IPS-18c (cell line): ENCODE measurements around the gene CDH12.

ENCODE experiments used
- H3K4me3 ChIP-seq: 2 replicates; pipeline ENCODE4 v1.7.0; 2013; ENCODE audit warnings: low read depth, mild to moderate bottlenecking, low read length, moderate library complexity; ENCODE audit not compliant: insufficient read depth
- H3K9me3 ChIP-seq: one replicate; pipeline ENCODE4 v1.6.1; 2013; ENCODE audit warnings: mild to moderate bottlenecking, low read length, moderate library complexity; ENCODE audit not compliant: control insufficient read depth, insufficient read depth

The CDH12 gene

GRCh38 chr5:22699319-22699718 lies 153.8 kb downstream of the CDH12 start:
- Histone ChIP-seq H3K4me3 (no peak overlapping the region), H3K9me3 (no peaks in the 10 kb centered on the region)

DNA sequence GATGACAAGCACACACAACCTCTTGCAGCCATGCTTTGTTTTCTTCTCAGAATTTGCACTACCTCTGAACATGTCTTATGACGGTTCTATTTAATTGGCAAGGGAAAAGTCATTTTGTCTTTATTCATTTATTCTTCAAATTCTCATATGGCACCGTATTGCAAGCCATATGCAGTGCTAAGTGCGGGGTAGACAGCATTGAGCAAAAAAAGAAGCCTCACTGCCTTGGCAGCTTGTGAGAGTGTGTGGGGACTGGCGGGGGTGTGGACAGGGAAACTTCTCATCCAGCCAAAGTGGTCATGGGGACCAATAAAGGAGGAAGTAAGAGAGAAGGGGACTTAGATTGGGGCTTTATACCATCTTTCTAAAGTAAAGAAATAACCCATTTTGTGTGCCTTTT lies 160.0 kb downstream of the CDH12 start:
- H3K4me3 ChIP-seq, result no peak overlapping the region
- no peaks in the 10 kb centered on the region for H3K9me3 ChIP-seq

DNA sequence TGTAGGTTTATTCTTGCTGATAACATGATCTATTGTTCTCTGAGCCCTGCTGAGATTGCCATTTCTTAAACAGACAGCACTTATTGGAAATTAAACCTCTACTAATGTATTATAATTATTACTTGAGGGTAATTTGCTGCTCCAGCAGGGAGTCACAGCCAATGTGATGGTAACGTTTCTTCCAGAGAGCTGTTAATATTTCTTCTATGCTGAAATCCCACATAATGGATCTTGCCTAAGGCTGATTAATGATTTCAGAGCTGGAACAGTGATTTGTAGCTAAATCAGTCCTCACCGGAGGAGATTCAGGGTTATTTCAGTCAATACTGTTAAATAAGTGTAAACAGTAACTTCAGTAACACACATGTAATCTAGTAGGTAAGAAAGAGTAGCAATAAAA lies 170.1 kb downstream of the CDH12 start:
- H3K9me3 ChIP-seq, result no peaks in the 10 kb centered on the region
- no peak overlapping the region for H3K4me3 ChIP-seq

DNA sequence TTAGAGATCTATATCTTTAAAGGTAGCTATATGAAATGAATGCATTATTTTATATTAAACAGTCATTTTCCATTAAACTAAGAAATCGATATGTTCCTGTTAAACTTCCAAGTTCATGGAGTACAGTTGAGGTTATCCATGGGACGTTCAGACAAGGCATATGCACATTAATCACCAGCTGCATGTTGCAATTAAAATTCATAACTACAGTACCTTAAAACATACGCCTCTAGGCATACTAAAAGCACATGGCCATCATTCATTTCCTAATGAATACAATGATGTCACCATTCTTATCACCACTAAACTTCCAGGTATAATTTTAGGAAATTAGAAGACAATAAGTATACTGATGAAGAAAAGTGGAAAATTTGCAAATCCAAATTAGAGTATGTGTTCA lies 174.3 kb downstream of the CDH12 start:
- Histone ChIP-seq H3K4me3 (no peak overlapping the region), H3K9me3 (peaks cover 2% of the 10 kb centered on the region)

DNA sequence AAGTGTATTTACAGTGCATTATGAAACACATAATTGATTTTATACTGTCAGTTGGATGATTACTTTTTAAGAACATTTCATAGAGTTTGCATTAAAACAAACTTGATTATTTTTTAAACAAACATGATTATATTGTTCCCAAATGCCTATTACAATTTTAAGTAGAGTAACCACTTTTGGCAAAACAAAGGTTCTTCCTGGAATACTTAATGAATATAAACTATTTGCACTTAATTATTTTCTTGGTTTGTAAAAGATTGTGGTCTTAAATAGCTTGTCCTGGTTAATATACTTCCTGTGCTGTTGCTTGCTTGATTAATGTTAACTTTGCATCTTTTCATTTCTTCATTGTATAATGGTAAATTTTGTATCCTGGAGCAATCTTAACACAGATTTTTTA lies 180.0 kb downstream of the CDH12 start:
- peaks cover 2% of the 10 kb centered on the region for H3K9me3 ChIP-seq
- H3K4me3 ChIP-seq, result no peak overlapping the region

DNA sequence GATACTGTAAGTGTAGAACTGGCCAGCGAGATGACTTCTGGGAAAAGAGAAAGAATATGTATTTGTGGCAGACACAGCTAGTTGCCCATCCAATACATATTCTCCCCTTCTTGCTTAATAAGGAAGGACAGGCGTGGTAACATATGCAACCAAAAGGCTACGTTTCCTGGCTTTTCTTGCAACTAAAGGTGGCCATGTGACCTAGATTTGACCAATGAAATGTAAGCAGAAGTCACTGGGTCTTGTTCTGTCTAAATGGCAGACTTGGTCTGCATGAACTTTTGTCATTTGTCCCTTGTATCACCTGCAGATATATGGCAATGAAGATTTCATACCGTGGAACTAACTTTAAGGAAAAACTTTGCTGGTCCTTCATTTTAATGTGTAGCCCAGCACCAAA lies 183.8 kb downstream of the CDH12 start:
- Histone ChIP-seq H3K4me3 (no peak overlapping the region), H3K9me3 (no peaks in the 10 kb centered on the region)

DNA sequence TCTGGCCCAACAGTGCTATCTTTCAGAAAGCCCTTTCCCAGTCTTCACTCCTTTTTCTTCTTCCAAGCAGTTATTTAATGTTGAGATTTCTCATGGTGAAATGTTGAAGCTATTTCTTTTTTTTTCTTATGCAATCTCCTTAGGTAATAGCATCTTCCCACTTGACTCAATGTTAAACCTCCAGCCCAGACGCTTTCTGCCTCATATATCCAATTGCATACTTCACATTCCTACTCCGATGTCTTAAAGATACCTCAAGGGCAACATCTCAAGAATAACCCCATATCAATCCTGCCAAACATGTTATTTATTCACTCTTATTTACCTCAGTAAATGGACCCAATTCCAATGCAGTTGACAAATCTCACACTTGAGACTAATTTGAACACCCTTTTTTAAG lies 187.3 kb downstream of the CDH12 start:
- Histone ChIP-seq H3K9me3 (no peaks in the 10 kb centered on the region), H3K4me3 (no peak overlapping the region)

GRCh38 chr5:22663134-22663533 lies 190.0 kb downstream of the CDH12 start:
- H3K9me3 ChIP-seq, result no peaks in the 10 kb centered on the region
- H3K4me3 ChIP-seq, result no peak overlapping the region

- Histone ChIP-seq H3K4me3 (no peak overlapping the region), H3K9me3 (no peaks in the 10 kb centered on the region)
Measured at GRCh38 chr5:22662391-22662790, 190.8 kb downstream of the CDH12 start.

GRCh38 chr5:22651355-22651754 lies 201.8 kb downstream of the CDH12 start:
- Histone ChIP-seq H3K9me3 (no peaks in the 10 kb centered on the region), H3K4me3 (no peak overlapping the region)

DNA sequence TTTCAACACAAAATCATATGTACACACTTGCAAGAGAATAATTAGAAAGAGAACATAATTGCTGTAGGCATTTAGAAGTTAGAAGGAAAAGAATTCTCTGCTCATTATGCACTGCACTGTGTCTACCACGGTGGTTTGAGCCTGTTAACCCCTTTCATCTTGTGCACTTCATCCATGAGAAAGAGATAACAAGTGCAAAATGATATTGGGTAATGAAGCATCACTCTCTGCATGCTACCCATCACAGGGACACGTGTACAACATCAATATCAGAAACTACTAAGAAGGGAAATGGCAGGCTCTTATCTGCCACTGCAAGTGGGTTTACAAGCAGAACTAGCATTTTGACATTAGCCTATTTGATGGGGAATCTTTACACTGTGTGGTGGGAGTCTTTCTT lies 202.6 kb downstream of the CDH12 start:
- no peak overlapping the region for H3K4me3 ChIP-seq
- H3K9me3 ChIP-seq, result no peaks in the 10 kb centered on the region

DNA sequence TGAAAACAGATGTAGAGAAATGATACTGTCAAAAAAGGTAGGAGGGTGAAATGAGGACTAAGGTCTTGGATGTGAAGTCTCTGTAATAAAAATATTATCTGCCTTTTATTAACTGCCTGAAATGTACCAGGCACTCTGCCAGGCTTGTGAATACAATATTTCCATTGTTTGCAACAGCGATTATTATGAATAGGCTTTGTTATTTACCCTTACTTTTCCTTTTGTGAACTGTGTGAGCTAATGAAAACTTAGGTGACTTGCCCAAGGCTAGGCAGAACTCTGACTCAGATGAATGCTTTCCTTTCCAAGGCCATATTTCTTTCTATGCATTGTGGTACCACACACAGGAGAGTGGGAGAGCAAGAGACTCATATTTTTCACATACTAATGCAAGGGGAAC lies 204.1 kb downstream of the CDH12 start:
- H3K4me3 ChIP-seq, result no peak overlapping the region
- H3K9me3 ChIP-seq, result no peaks in the 10 kb centered on the region

- H3K9me3 ChIP-seq, result no peaks in the 10 kb centered on the region
- H3K4me3 ChIP-seq, result no peak overlapping the region
Measured at GRCh38 chr5:22644859-22645258, 208.3 kb downstream of the CDH12 start.

DNA sequence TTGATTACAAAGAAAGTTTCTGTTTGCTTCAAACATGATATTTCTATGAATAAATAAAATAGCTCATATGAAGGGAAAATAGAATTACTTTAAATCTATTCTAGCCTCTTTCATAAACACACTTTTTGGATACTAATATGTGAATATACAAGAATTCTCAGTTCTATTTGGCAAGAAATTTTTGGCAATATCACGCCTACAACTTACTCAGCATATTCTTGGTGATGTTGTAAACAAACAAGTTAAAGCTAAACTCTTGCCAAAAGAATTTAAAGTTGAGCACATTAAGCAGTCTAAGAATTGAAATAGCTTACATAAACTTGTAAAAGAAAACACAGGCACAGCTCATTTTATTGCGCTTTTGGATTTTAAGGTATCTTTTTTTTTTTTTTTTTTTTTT lies 209.8 kb downstream of the CDH12 start:
- no peaks in the 10 kb centered on the region for H3K9me3 ChIP-seq
- no peak overlapping the region for H3K4me3 ChIP-seq

- H3K9me3 ChIP-seq, result no peaks in the 10 kb centered on the region
- H3K4me3 ChIP-seq, result no peak overlapping the region
Measured at GRCh38 chr5:22631683-22632082, 221.5 kb downstream of the CDH12 start.

DNA sequence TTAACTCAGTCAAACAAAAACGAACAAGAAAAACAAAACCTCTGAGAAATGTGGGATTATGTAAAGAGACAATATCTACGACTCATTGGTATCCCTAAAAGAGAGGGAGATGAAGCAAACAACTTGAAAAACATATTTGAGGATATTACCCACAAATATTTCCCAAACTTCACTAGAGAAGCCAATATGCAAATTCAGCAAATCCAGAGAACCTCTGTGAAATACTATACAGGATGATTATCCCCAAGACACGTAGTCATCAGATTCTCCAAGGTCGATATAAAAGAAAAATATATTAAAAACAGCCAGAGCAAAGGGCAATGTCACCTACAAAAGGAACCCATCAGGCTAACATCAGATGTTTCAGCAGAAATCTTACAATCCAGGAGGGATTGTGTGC lies 226.1 kb downstream of the CDH12 start:
- no peak overlapping the region for H3K4me3 ChIP-seq
- H3K9me3 ChIP-seq, result no peaks in the 10 kb centered on the region

DNA sequence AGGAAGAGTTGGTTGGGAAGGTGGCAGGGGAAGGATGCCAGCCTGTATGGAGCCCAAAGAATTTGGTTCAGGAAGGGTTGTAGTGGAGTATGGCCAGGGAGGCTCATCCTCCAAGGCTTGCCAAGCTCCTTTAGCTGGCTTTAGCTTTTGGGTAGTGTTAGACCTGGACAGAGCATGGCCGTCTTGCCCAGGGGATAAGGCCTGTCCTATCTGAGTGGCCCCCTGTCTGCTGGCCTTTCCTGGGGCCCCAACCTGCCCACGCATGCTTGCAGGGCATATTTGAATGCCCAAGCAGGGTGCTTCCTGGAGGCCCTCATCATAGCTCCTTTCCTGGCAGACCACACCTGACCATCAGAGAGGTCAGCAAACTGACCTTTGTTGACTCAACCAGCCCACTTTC lies 227.7 kb downstream of the CDH12 start:
- Histone ChIP-seq H3K4me3 (no peak overlapping the region), H3K9me3 (no peaks in the 10 kb centered on the region)

- Histone ChIP-seq H3K9me3 (no peaks in the 10 kb centered on the region), H3K4me3 (no peak overlapping the region)
Measured at GRCh38 chr5:22621084-22621483, 232.1 kb downstream of the CDH12 start.

GRCh38 chr5:22615964-22616363 lies 237.2 kb downstream of the CDH12 start:
- Histone ChIP-seq H3K9me3 (no peaks in the 10 kb centered on the region), H3K4me3 (no peak overlapping the region)
